ENCODE results near the gene SPI1. TPM values are rescaled to one million over a fixed set of nuclear protein-coding genes. Genes with fewer than 3 reads are reported as not detected.

Gene SPI1
- polyA plus RNA-seq, 1 experiment = not detected

- H3K4me3 ChIP-seq (ENCODE audit: low read depth, low read length) = no peak overlapping the region
- H3K27me3 ChIP-seq (ENCODE audit: control insufficient read depth, insufficient read depth, low read length) = peaks cover 4% of the 10 kb centered on the region; the same call in 1 of the 2 replicates
- CTCF ChIA-PET = no interaction called here
- no peaks in the 10 kb centered on the region for H3K36me3 ChIP-seq (ENCODE audit: control insufficient read depth, insufficient read depth, low read length)
- no peak for DNase-seq (ENCODE audit: low read depth)
- no peak for TF ChIP-seq CTCF (IDR thresholded peaks at IDR 0.05; ENCODE audit: insufficient read depth, low read depth, low read length)
- POLR2A ChIA-PET = no interaction called here
These were observed 16.9 kb downstream of the SPI1 start for GRCh38 chr11:47361419-47361818.

- no peaks in the 10 kb centered on the region for H3K36me3 ChIP-seq (ENCODE audit: control insufficient read depth, insufficient read depth, low read length)
- DNase-seq (ENCODE audit: low read depth) = no peak
- CTCF ChIA-PET = interaction anchor here (1.2 to 1.7 kb wide), 3 partner anchors 9 to 182 kb away, joined by 3 to 4 read pairs (median 4); no protein-coding TSS in a partner anchor
- H3K27me3 ChIP-seq (ENCODE audit: control insufficient read depth, insufficient read depth, low read length) = 0 out of 2 replicates have a peak, but pooled peaks cover 3% of the 10 kb centered on the region
- POLR2A ChIA-PET = no interaction called here
- no peak overlapping the region for H3K4me3 ChIP-seq (ENCODE audit: low read depth, low read length)
- TF ChIP-seq CTCF (IDR thresholded peaks at IDR 0.05; ENCODE audit: insufficient read depth, low read depth, low read length) = no peak
These were observed 18.0 kb downstream of the SPI1 start for GRCh38 chr11:47360341-47360740.

- ChIA-PET POLR2A (interaction anchor here (0.5 kb wide), 1 partner anchor 363 kb away, joined by 9 read pairs; no protein-coding TSS in a partner anchor), CTCF (interaction anchor here (1.2 to 1.7 kb wide), 5 partner anchors 10 to 182 kb away, joined by 3 to 8 read pairs (median 4); partner anchors contain the start of gene NR1H3)
- Histone ChIP-seq H3K27me3 (ENCODE audit: control insufficient read depth, insufficient read depth, low read length) (0 out of 2 replicates have a peak, but pooled peaks cover 3% of the 10 kb centered on the region), H3K4me3 (ENCODE audit: low read depth, low read length) (no peak overlapping the region), H3K36me3 (ENCODE audit: control insufficient read depth, insufficient read depth, low read length) (no peaks in the 10 kb centered on the region)
- no peak for TF ChIP-seq CTCF (IDR thresholded peaks at IDR 0.05; ENCODE audit: insufficient read depth, low read depth, low read length)
- no peak for DNase-seq (ENCODE audit: low read depth)
These were observed 18.8 kb downstream of the SPI1 start for GRCh38 chr11:47359586-47359985.

- ChIA-PET POLR2A (interaction anchor here (0.5 kb wide), 1 partner anchor 363 kb away, joined by 9 read pairs; no protein-coding TSS in a partner anchor), CTCF (interaction anchor here (1.3 to 2.5 kb wide), 5 partner anchors 10 to 181 kb away, joined by 3 to 8 read pairs (median 6); partner anchors contain the start of gene NR1H3)
- Histone ChIP-seq H3K27me3 (ENCODE audit: control insufficient read depth, insufficient read depth, low read length) (0 out of 2 replicates have a peak, but pooled peaks cover under 1% of the 10 kb centered on the region), H3K4me3 (ENCODE audit: low read depth, low read length) (no peak overlapping the region), H3K36me3 (ENCODE audit: control insufficient read depth, insufficient read depth, low read length) (no peaks in the 10 kb centered on the region)
- DNase-seq (ENCODE audit: low read depth) = no peak
- TF ChIP-seq CTCF (IDR thresholded peaks at IDR 0.05; ENCODE audit: insufficient read depth, low read depth, low read length) = no peak
These were observed 19.2 kb downstream of the SPI1 start for GRCh38 chr11:47359162-47359561.

- Histone ChIP-seq H3K27me3 (ENCODE audit: control insufficient read depth, insufficient read depth, low read length) (no peaks in the 10 kb centered on the region), H3K36me3 (ENCODE audit: control insufficient read depth, insufficient read depth, low read length) (no peaks in the 10 kb centered on the region), H3K4me3 (ENCODE audit: low read depth, low read length) (no peak overlapping the region)
- DNase-seq (ENCODE audit: low read depth) = no peak
- CTCF ChIA-PET = interaction anchor here (1.3 to 2.5 kb wide), 3 partner anchors 16 to 181 kb away, joined by 6 to 8 read pairs (median 6); partner anchors contain the start of gene NR1H3
- POLR2A ChIA-PET = no interaction called here
- TF ChIP-seq CTCF (IDR thresholded peaks at IDR 0.05; ENCODE audit: insufficient read depth, low read depth, low read length) = no peak
These were observed 19.7 kb downstream of the SPI1 start for GRCh38 chr11:47358731-47359051.
